ENCODE results near the gene KCNH5. TPM values are rescaled to one million over a fixed set of nuclear protein-coding genes. Genes with fewer than 3 reads are reported as not detected.

The KCNH5 gene
- total and polyA plus RNA-seq, 9 of the 15 experiments (the other 6 are each of a cell fraction or from before 2014, with no cell fraction given), result 1.1 to 2.4 (median 1.4) TPM

DNA sequence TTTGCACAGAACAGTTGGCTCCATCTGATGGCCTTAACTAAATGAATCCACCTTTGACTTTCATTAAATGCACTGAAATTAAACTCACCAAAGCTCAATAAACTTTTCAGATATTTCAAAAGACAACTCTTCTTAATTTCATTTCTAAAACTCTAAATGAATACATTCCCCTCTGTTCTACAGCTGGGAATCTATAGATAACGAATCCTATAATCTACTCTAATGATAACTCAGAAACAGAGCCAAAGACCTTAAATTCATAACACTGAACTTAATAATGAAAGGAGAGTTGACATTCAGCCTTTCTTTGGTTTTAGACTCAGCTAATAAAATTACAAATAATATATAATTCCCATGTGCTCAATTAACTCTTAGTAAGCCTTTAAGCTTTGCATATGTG is 150.5 kb downstream of the KCNH5 start (continued):
- no peak for TF ChIP-seq MLX (CRISPR knock-in tag; conservative IDR thresholded peaks at IDR 0.05)

- H4K20me1 ChIP-seq (replicated peaks; ENCODE audit: control insufficient read depth, insufficient read depth, low read length), result no peaks in the 10 kb centered on the region
- 0% methylated on average over 4 of the region's 4 CpGs for WGBS (ENCODE audit: insufficient coverage, low coverage, missing lambda C conversion rate)
- no peak overlapping the region for H3K4me2 ChIP-seq (ENCODE audit: insufficient read depth, low read length)
- H3K9me1 ChIP-seq (ENCODE audit: control insufficient read depth, insufficient read depth, low read length), result no peaks in the 10 kb centered on the region
- CTCF ChIA-PET (ENCODE audit: low intra/inter-chr PET ratio), result no interaction called here
- FAIRE-seq, result no peak
- H3K9me3 ChIP-seq (replicated peaks; ENCODE audit: control insufficient read depth, insufficient read depth, low read depth, low read length), result no peaks in the 10 kb centered on the region
- no peak for ATAC-seq
- no peak for DNase-seq (ENCODE audit: extremely low read depth in 1 of 4, low spot score in 3 of 4)
- intact Hi-C loops (cut with micrococcal nuclease), result no loop called here
- no peak overlapping the region for H3K9ac ChIP-seq (ENCODE audit: insufficient read depth in 1 of 2, low read depth in 2 of 2, low read length in 2 of 2)
- H3K4me1 ChIP-seq (replicated peaks in 1 of 2; ENCODE audit: control insufficient read depth in 2 of 2, insufficient read depth in 2 of 2, low read length in 2 of 2), result no peaks in the 10 kb centered on the region
- BruUV-seq (replicated peaks), result no TSS peak
- no peaks in the 10 kb centered on the region for H3K79me2 ChIP-seq (ENCODE audit: control insufficient read depth, insufficient read depth, low read length)
- H2AFZ ChIP-seq (ENCODE audit: low read depth, low read length), result no peak overlapping the region
- H3K27me3 ChIP-seq (ENCODE audit: control insufficient read depth in 2 of 2, insufficient read depth in 2 of 2, low read length in 2 of 2), result no peaks in the 10 kb centered on the region
- H3K36me3 ChIP-seq (ENCODE audit: control insufficient read depth, insufficient read depth, low read length), result no peaks in the 10 kb centered on the region
- H3K4me3 ChIP-seq, result no peak overlapping the region
- in situ Hi-C loops (cut with MboI), result no loop called here
- no peak overlapping the region for H3K27ac ChIP-seq (ENCODE audit: extremely low read depth, low read depth, low read length)
- POLR2A ChIA-PET, result no interaction called here
- TF ChIP-seq CHD4 (IDR thresholded peaks at IDR 0.05; ENCODE audit: insufficient read depth, insufficient replicate concordance, low read depth, low read length, poor library complexity, severe bottlenecking) (no peak), ZC3H11A (IDR thresholded peaks at IDR 0.05; ENCODE audit: low read depth, low read length) (no peak), ZNF232 (CRISPR knock-in tag; IDR thresholded peaks at IDR 0.05) (no peak), ZBTB11 (CRISPR knock-in tag; IDR thresholded peaks at IDR 0.05) (no peak), NRF1 (conservative IDR thresholded peaks at IDR 0.05 in 1 of 2, IDR thresholded peaks at IDR 0.05 in 1 of 2) (no peak), SMAD1 (IDR thresholded peaks at IDR 0.05; ENCODE audit: low read depth, low read length, partially characterized antibody) (no peak), KAT2B (IDR thresholded peaks at IDR 0.05; ENCODE audit: low read depth, low read length) (no peak), ZNF23 (CRISPR knock-in tag; IDR thresholded peaks at IDR 0.05) (no peak), CREBBP (IDR thresholded peaks at IDR 0.05; ENCODE audit: low read depth, low read length) (no peak), L3MBTL2 (IDR thresholded peaks at IDR 0.05) (no peak), ZNF644 (tag; IDR thresholded peaks at IDR 0.05; ENCODE audit: low read depth) (no peak)
- TF ChIP-seq, protein P1, sequence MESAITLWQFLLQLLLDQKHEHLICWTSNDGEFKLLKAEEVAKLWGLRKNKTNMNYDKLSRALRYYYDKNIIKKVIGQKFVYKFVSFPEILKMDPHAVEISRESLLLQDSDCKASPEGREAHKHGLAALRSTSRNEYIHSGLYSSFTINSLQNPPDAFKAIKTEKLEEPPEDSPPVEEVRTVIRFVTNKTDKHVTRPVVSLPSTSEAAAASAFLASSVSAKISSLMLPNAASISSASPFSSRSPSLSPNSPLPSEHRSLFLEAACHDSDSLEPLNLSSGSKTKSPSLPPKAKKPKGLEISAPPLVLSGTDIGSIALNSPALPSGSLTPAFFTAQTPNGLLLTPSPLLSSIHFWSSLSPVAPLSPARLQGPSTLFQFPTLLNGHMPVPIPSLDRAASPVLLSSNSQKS (CRISPR knock-in tag; IDR thresholded peaks at IDR 0.05), result no peak
- TF ChIP-seq, protein P2, sequence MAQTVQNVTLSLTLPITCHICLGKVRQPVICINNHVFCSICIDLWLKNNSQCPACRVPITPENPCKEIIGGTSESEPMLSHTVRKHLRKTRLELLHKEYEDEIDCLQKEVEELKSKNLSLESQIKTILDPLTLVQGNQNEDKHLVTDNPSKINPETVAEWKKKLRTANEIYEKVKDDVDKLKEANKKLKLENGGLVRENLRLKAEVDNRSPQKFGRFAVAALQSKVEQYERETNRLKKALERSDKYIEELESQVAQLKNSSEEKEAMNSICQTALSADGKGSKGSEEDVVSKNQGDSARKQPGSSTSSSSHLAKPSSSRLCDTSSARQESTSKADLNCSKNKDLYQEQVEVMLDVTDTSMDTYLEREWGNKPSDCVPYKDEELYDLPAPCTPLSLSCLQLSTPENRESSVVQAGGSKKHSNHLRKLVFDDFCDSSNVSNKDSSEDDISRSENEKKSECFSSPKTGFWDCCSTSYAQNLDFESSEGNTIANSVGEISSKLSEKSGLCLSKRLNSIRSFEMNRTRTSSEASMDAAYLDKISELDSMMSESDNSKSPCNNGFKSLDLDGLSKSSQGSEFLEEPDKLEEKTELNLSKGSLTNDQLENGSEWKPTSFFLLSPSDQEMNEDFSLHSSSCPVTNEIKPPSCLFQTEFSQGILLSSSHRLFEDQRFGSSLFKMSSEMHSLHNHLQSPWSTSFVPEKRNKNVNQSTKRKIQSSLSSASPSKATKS (CRISPR knock-in tag; IDR thresholded peaks at IDR 0.05), result no peak
Measured at GRCh38 chr14:62889364-62889763, 155.9 kb downstream of the KCNH5 start.
